Panc1 (cell line): ENCODE measurements around the gene RGS3.

ENCODE experiments used
- POLR2AphosphoS5 ChIP-seq: IDR thresholded peaks from 2 replicates; pipeline ENCODE4 v1.6.1; 2012; ENCODE audit warnings: mild to moderate bottlenecking, low read depth, low read length, moderate library complexity
- REST ChIP-seq, 2 experiments: IDR thresholded peaks; 2 replicates each; pipeline ENCODE4 v1.6.1; 2011 to 2012; ENCODE audit warnings: low read depth in 2 of 2, control low read depth in 1 of 2, low read length in 1 of 2, mild to moderate bottlenecking in 1 of 2, moderate library complexity in 1 of 2; ENCODE audit not compliant: insufficient read depth in 1 of 2
- TCF7L2 ChIP-seq: IDR thresholded peaks from 2 replicates; pipeline ENCODE4 v1.6.1; 2011; ENCODE audit warnings: mild to moderate bottlenecking, low read depth, low read length, inconsistent platforms
- TF ChIP-seq, protein P1 (sequence below): fragments of 450-650 bp; IDR thresholded peaks from 2 replicates; pipeline ENCODE4 v1.5.1; 2017; ENCODE audit warnings: mild to moderate bottlenecking

DNA sequence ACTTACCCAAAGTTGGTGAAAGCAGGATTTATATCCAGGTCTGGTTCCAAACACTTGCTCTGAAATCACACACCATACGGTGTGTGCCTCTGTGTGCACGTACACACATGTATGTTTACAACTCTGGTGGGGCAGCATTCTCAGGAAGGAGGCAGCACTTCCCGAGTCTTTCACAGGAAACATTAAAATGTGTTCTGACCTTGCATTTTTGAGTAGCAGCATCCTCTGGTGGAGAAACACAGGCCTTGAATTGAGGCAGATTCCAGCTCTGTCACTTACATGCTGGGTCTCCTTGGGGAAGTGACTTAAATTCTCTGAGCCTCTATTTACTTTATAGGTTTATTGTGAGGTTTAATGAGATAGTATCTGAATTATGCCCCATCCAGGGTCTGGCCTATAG, 126.4 kb downstream of the RGS3 start:
- TF ChIP-seq, protein P1, sequence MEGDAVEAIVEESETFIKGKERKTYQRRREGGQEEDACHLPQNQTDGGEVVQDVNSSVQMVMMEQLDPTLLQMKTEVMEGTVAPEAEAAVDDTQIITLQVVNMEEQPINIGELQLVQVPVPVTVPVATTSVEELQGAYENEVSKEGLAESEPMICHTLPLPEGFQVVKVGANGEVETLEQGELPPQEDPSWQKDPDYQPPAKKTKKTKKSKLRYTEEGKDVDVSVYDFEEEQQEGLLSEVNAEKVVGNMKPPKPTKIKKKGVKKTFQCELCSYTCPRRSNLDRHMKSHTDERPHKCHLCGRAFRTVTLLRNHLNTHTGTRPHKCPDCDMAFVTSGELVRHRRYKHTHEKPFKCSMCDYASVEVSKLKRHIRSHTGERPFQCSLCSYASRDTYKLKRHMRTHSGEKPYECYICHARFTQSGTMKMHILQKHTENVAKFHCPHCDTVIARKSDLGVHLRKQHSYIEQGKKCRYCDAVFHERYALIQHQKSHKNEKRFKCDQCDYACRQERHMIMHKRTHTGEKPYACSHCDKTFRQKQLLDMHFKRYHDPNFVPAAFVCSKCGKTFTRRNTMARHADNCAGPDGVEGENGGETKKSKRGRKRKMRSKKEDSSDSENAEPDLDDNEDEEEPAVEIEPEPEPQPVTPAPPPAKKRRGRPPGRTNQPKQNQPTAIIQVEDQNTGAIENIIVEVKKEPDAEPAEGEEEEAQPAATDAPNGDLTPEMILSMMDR, result peak; percentile 61
- no peak for TF ChIP-seq POLR2AphosphoS5
- TF ChIP-seq REST (IDR thresholded peaks at IDR 0.05; ENCODE audit: insufficient read depth in 1 of 2, low read depth in 2 of 2, low read length in 1 of 2), result no peak
- TF ChIP-seq TCF7L2, result no peak
